HEK293 (cell line): Measurements from ENCODE around the gene S1PR3.

ENCODE experiments used
- CTCF ChIA-PET: fragments of 350-600 bp; formaldehyde crosslinking; extraction: SDS; loops from one replicate; lab custom pipeline; 2021; ENCODE audit warnings: antibody characterized with exemption; lab: Yijun Ruan, JAX
- POLR2A ChIA-PET: fragments of 300-600 bp; formaldehyde crosslinking; extraction: SDS; loops from one replicate; lab custom pipeline; 2020; ENCODE audit warnings: antibody characterized with exemption, inconsistent platforms; lab: Yijun Ruan, JAX
- H3K27ac ChIP-seq: fragments of 200-500 bp; sonication (Bioruptor generic); 2 replicates; pipeline ENCODE4 v1.5.1; 2014; ENCODE audit warnings: low read depth, low read length, control low read depth, inconsistent platforms; ENCODE audit errors: extremely low read depth
- H3K36me3 ChIP-seq, 2 experiments: fragments of 200-500 bp in 1 of 2; sonication (Bioruptor generic) in 1 of 2; 1 replicate in 1 of 2; 2 replicates in 1 of 2; pipeline ENCODE4 v1.5.1; 2014 to 2017; ENCODE audit warnings: inconsistent platforms in 2 of 2, low read length in 2 of 2; ENCODE audit not compliant: control insufficient read depth in 2 of 2, insufficient read depth in 1 of 2
- H3K4me1 ChIP-seq: fragments of 200-500 bp; sonication (Bioruptor generic); 2 replicates; pipeline ENCODE4 v1.5.1; 2014; ENCODE audit warnings: mild to moderate bottlenecking, low read length, inconsistent platforms; ENCODE audit not compliant: control insufficient read depth, insufficient read depth
- H3K4me3 ChIP-seq: 2 replicates; pipeline ENCODE4 v1.5.1; 2011; ENCODE audit warnings: low read depth, mild to moderate bottlenecking, control low read depth, low read length, moderate library complexity
- H3K9me3 ChIP-seq: fragments of 200-500 bp; sonication (Bioruptor generic); 2 replicates; pipeline ENCODE4 v1.5.1; 2014; ENCODE audit warnings: low read depth, low read length, inconsistent platforms; ENCODE audit not compliant: control insufficient read depth, insufficient read depth
- BCL11B ChIP-seq: fragments of 450-650 bp; formaldehyde crosslinking; IDR thresholded peaks from 2 replicates; pipeline ENCODE4 v1.5.1; 2016; ENCODE audit warnings: low read depth, missing biosample characterization, missing genetic modification characterization
- SP3 ChIP-seq: fragments of 450-650 bp; formaldehyde crosslinking; IDR thresholded peaks from 2 replicates; pipeline ENCODE4 v1.5.1; 2016; ENCODE audit warnings: missing biosample characterization, missing genetic modification characterization
- TCF7L2 ChIP-seq: IDR thresholded peaks from 2 replicates; pipeline ENCODE4 v1.6.1; 2011; ENCODE audit warnings: low read depth, mild to moderate bottlenecking, inconsistent platforms, low read length, moderate library complexity, borderline replicate concordance
- TSHZ1 ChIP-seq: fragments of 450-650 bp; formaldehyde crosslinking; IDR thresholded peaks from 2 replicates; pipeline ENCODE4 v1.5.1; 2016; ENCODE audit warnings: missing biosample characterization, missing genetic modification characterization, borderline replicate concordance
- ZBTB49 ChIP-seq: fragments of 450-650 bp; formaldehyde crosslinking; IDR thresholded peaks from 2 replicates; pipeline ENCODE4 v1.5.1; 2016; ENCODE audit warnings: missing biosample characterization, missing genetic modification characterization, low read depth
- ZFP3 ChIP-seq: fragments of 450-650 bp; formaldehyde crosslinking; IDR thresholded peaks from 2 replicates; pipeline ENCODE4 v1.5.1; 2016; ENCODE audit warnings: low read depth, missing biosample characterization, missing genetic modification characterization
- ZNF571 ChIP-seq: fragments of 450-650 bp; formaldehyde crosslinking; IDR thresholded peaks from 2 replicates; pipeline ENCODE4 v1.5.0; 2017; ENCODE audit warnings: missing biosample characterization, missing genetic modification characterization
- ZNF658 ChIP-seq: fragments of 450-650 bp; formaldehyde crosslinking; IDR thresholded peaks from 2 replicates; pipeline ENCODE4; 2016; ENCODE audit warnings: missing biosample characterization, missing genetic modification characterization
- ZNF664 ChIP-seq: fragments of 450-650 bp; formaldehyde crosslinking; IDR thresholded peaks from 2 replicates; pipeline ENCODE4 v1.5.1; 2016; ENCODE audit warnings: missing biosample characterization, missing genetic modification characterization
- ZNF704 ChIP-seq: fragments of 450-650 bp; formaldehyde crosslinking; IDR thresholded peaks from 2 replicates; pipeline ENCODE4 v1.5.1; 2016; ENCODE audit warnings: missing biosample characterization, missing genetic modification characterization
- ZNF76 ChIP-seq: fragments of 450-650 bp; formaldehyde crosslinking; IDR thresholded peaks from 2 replicates; pipeline ENCODE4; 2016; ENCODE audit warnings: low read depth, missing biosample characterization, missing genetic modification characterization, borderline replicate concordance
- ZSCAN18 ChIP-seq: fragments of 450-650 bp; formaldehyde crosslinking; IDR thresholded peaks from 2 replicates; pipeline ENCODE4 v1.5.1; 2016; ENCODE audit warnings: missing biosample characterization, missing genetic modification characterization
- TF ChIP-seq, protein P1 (sequence below): fragments of 450-650 bp; formaldehyde crosslinking; IDR thresholded peaks from 2 replicates; pipeline ENCODE4 v1.5.1; 2016; ENCODE audit warnings: missing biosample characterization, missing genetic modification characterization

Gene S1PR3

GRCh38 chr9:88975966-88976889 is 15.0 kb upstream of the S1PR3 start:
- no peak for TF ChIP-seq ZNF664 (tag by site-specific recombination)
- TF ChIP-seq, all 188 proteins: peak for 0
- CTCF ChIA-PET, result no interaction called here
- POLR2A ChIA-PET, result no interaction called here
- Histone ChIP-seq H3K36me3 (no peaks in the 10 kb centered on the region), H3K27ac (no peak overlapping the region), H3K4me3 (no peak overlapping the region), H3K4me1 (no peaks in the 10 kb centered on the region), H3K9me3 (no peaks in the 10 kb centered on the region)

DNA sequence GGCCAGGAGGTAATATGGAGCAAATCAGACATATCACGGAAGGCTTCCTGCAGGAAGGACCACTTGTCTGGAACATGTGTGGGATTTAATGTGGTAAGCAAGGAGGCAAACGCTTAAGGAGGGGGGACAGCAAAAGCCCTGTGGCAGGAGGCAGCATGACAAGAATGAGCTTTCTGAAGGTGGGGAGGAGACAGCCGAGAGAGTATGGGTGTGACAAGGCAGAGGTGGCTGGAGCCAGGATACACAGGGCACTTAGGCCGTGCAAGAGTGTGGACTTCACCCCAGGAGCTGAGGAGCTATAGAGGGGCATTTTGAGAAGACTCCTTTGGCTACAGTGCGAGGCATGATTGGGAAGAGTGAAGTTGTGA is 14.4 kb upstream of the S1PR3 start:
- Histone ChIP-seq H3K27ac (no peak overlapping the region), H3K4me3 (no peak overlapping the region)
- TF ChIP-seq, protein P1, sequence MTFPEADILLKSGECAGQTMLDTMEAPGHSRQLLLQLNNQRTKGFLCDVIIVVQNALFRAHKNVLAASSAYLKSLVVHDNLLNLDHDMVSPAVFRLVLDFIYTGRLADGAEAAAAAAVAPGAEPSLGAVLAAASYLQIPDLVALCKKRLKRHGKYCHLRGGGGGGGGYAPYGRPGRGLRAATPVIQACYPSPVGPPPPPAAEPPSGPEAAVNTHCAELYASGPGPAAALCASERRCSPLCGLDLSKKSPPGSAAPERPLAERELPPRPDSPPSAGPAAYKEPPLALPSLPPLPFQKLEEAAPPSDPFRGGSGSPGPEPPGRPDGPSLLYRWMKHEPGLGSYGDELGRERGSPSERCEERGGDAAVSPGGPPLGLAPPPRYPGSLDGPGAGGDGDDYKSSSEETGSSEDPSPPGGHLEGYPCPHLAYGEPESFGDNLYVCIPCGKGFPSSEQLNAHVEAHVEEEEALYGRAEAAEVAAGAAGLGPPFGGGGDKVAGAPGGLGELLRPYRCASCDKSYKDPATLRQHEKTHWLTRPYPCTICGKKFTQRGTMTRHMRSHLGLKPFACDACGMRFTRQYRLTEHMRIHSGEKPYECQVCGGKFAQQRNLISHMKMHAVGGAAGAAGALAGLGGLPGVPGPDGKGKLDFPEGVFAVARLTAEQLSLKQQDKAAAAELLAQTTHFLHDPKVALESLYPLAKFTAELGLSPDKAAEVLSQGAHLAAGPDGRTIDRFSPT, result no peak
- TF ChIP-seq ZNF571 (tag by site-specific recombination), result no peak
- TF ChIP-seq TSHZ1, result no peak
- TF ChIP-seq ZSCAN18, result no peak
- TF ChIP-seq SP3 (tag by site-specific recombination), result no peak
- no peak for TF ChIP-seq ZNF704 (tag by site-specific recombination)
- TF ChIP-seq ZNF658 (tag by site-specific recombination), result no peak
- TF ChIP-seq ZNF76 (tag by site-specific recombination), result no peak
- TF ChIP-seq ZBTB49 (tag by site-specific recombination), result no peak
- TF ChIP-seq BCL11B, result no peak
- no peak for TF ChIP-seq TCF7L2
- no peak for TF ChIP-seq ZFP3
- TF ChIP-seq, all 188 proteins: peak for 0
- Histone ChIP-seq H3K9me3 (no peaks in the 10 kb centered on the region), H3K4me1 (no peaks in the 10 kb centered on the region), H3K36me3 (no peaks in the 10 kb centered on the region)
- ChIA-PET CTCF (no interaction called here), POLR2A (no interaction called here)
